K562 (cell line): ENCODE results near the gene CIAPIN1.

Experiments used
- YY1 ChIP-seq, 3 experiments: IDR thresholded peaks; 2 replicates each; pipeline ENCODE4 v1.6.1; 2011; ENCODE audit warnings: low read length in 2 of 3, mild to moderate bottlenecking in 2 of 3, moderate library complexity in 2 of 3, borderline replicate concordance in 1 of 3, control low read depth in 1 of 3, low read depth in 1 of 3; ENCODE audit not compliant: insufficient read depth in 3 of 3, insufficient replicate concordance in 2 of 3, control insufficient read depth in 1 of 3, insufficient read length in 1 of 3; ENCODE audit errors: extremely low read depth in 1 of 3
- ZBTB40 ChIP-seq, 2 experiments: fragments of 450-650 bp in 1 of 2; sonication (generic) in 1 of 2; formaldehyde crosslinking in 1 of 2; IDR thresholded peaks; 2 replicates each; pipeline versions ENCODE4 v1.7.1 to v1.9.0; 2016 to 2022; ENCODE audit warnings: inconsistent platforms in 1 of 2, mild to moderate bottlenecking in 1 of 2, missing genetic modification reagents in 1 of 2

- no peak for TF ChIP-seq ZBTB40 (IDR thresholded peaks at IDR 0.05)
- TF ChIP-seq ZBTB40 (CRISPR knock-in tag; IDR thresholded peaks at IDR 0.05) = no peak
- TF ChIP-seq YY1 (IDR thresholded peaks at IDR 0.05; ENCODE audit: borderline replicate concordance in 1 of 3, control insufficient read depth in 1 of 3, extremely low read depth in 1 of 3, insufficient read depth in 3 of 3, insufficient read length in 1 of 3, insufficient replicate concordance in 2 of 3, low read depth in 1 of 3, low read length in 2 of 3) = no peak
These were observed 64.5 kb downstream of the CIAPIN1 start for GRCh38 chr16:57382535-57383275.
